ENCODE data around the gene FAM200C. TPM values are rescaled to one million over a fixed set of nuclear protein-coding genes. Genes with fewer than 3 reads are reported as not detected.

Gene FAM200C
- total and polyA plus RNA-seq, 2 of the 13 experiments (the other 11 are each of a cell fraction or from before 2014, with no cell fraction given): 3.2 to 4.7 TPM

DNA sequence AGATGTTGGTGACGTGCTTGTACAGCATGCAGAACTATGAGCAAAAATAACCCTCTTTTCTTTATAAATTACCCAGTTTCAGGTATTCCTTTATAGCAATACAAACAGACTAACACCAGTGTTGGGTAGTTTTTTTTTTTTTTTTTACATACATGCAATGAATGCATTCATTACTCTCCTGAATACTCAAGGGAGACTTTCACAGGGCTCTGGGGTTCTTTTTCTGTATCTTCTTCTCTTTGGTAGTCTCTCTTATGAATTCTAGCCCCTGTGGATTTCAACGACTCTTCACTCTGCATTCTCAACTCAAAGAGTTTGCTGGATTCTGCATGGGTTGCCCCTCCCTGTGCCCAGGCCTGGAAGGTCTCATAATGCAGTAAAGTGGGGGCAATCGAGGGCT lies 49.6 kb upstream of the FAM200C start:
- Histone ChIP-seq H2AFZ (ENCODE audit: low read length) (no peak overlapping the region), H3K27me3 (ENCODE audit: control insufficient read depth in 1 of 2, insufficient read depth in 2 of 2, low read length in 2 of 2) (peaks cover 0 to 8% of the 10 kb centered on the region in 2 experiments; a peak in 3 of 5 replicates), H4K20me1 (ENCODE audit: insufficient read depth, low read length) (no peaks in the 10 kb centered on the region), H3K9me3 (ENCODE audit: low read length) (no peaks in the 10 kb centered on the region), H3K4me1 (ENCODE audit: insufficient read depth, low read length) (peaks cover 7% of the 10 kb centered on the region), H3K4me3 (replicated peaks in 1 of 3; ENCODE audit: insufficient read depth in 1 of 3, low read depth in 2 of 3, low read length in 3 of 3) (no peak overlapping the region), H3K27ac (ENCODE audit: extremely low read length, insufficient read depth, low read length) (no peak overlapping the region), H3K36me3 (replicated peaks in 1 of 2; ENCODE audit: control insufficient read depth in 1 of 2, insufficient read depth in 2 of 2, low read length in 2 of 2) (no peaks in the 10 kb centered on the region), H3K9ac (ENCODE audit: insufficient read depth, low read depth, low read length) (no peak overlapping the region), H3K4me2 (ENCODE audit: low read depth, low read length) (no peak overlapping the region), H3K79me2 (ENCODE audit: insufficient read depth, low read length) (no peaks in the 10 kb centered on the region)
- no peak for ATAC-seq
- CTCF ChIA-PET (ENCODE audit: low intra/inter-chr PET ratio, low total read pairs): no interaction called here
- FAIRE-seq: no peak
- WGBS (ENCODE audit: low lambda C conversion rate): 25% methylated on average over 3 of the region's 3 CpGs
- POLR2A ChIA-PET: no interaction called here
- intact Hi-C loops (cut with micrococcal nuclease; ENCODE audit: unreplicated experiment) (no loop called here), in situ Hi-C loops (cut with HindIII; ENCODE audit: extremely low pct_ligation_motif_present, low pct_unique_long_range_greater_than_20kb) (no loop called here)
- no TSS peak for BruUV-seq (replicated peaks)
- TF ChIP-seq MAFG (CRISPR knock-in tag; IDR thresholded peaks at IDR 0.05) (no peak), CHCHD3 (CRISPR knock-in tag; IDR thresholded peaks at IDR 0.05) (no peak), ZNF253 (CRISPR knock-in tag; IDR thresholded peaks at IDR 0.05; ENCODE audit: borderline replicate concordance) (no peak), RELA (CRISPR knock-in tag; IDR thresholded peaks at IDR 0.05) (no peak), NFIB (CRISPR knock-in tag; IDR thresholded peaks at IDR 0.05; ENCODE audit: borderline replicate concordance) (no peak), TBL1XR1 (IDR thresholded peaks at IDR 0.05; ENCODE audit: borderline replicate concordance, low read length, partially characterized antibody) (no peak), ZFP36 (IDR thresholded peaks at IDR 0.05; ENCODE audit: borderline replicate concordance, low read depth, low read length, partially characterized antibody) (no peak), ZNF703 (CRISPR knock-in tag; IDR thresholded peaks at IDR 0.05; ENCODE audit: borderline replicate concordance) (no peak), AGO2 (optimal IDR thresholded peaks at IDR 0.05; ENCODE audit: low read depth, low read length) (no peak), FOXP1 (IDR thresholded peaks at IDR 0.05) (no peak), FOXP1 (CRISPR knock-in tag; IDR thresholded peaks at IDR 0.05) (no peak), ZNF607 (CRISPR knock-in tag; IDR thresholded peaks at IDR 0.05; ENCODE audit: borderline replicate concordance) (no peak), NAIF1 (CRISPR knock-in tag; IDR thresholded peaks at IDR 0.05; ENCODE audit: borderline replicate concordance) (no peak), BRD4 (CRISPR knock-in tag; IDR thresholded peaks at IDR 0.05) (no peak), ZNF879 (CRISPR knock-in tag; IDR thresholded peaks at IDR 0.05) (no peak)
- TF ChIP-seq, protein P1, sequence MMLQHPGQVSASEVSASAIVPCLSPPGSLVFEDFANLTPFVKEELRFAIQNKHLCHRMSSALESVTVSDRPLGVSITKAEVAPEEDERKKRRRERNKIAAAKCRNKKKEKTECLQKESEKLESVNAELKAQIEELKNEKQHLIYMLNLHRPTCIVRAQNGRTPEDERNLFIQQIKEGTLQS (CRISPR knock-in tag; IDR thresholded peaks at IDR 0.05): no peak
- TF ChIP-seq, protein P2, sequence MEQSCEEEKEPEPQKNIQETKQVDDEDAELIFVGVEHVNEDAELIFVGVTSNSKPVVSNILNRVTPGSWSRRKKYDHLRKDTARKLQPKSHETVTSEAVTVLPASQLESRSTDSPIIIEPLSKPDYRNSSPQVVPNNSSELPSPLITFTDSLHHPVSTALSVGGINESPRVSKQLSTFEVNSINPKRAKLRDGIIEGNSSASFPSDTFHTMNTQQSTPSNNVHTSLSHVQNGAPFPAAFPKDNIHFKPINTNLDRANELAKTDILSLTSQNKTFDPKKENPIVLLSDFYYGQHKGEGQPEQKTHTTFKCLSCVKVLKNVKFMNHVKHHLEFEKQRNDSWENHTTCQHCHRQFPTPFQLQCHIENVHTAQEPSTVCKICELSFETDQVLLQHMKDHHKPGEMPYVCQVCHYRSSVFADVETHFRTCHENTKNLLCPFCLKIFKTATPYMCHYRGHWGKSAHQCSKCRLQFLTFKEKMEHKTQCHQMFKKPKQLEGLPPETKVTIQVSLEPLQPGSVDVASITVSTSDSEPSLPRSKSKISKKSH (CRISPR knock-in tag; IDR thresholded peaks at IDR 0.05; ENCODE audit: borderline replicate concordance): no peak
- TF ChIP-seq, protein P3, sequence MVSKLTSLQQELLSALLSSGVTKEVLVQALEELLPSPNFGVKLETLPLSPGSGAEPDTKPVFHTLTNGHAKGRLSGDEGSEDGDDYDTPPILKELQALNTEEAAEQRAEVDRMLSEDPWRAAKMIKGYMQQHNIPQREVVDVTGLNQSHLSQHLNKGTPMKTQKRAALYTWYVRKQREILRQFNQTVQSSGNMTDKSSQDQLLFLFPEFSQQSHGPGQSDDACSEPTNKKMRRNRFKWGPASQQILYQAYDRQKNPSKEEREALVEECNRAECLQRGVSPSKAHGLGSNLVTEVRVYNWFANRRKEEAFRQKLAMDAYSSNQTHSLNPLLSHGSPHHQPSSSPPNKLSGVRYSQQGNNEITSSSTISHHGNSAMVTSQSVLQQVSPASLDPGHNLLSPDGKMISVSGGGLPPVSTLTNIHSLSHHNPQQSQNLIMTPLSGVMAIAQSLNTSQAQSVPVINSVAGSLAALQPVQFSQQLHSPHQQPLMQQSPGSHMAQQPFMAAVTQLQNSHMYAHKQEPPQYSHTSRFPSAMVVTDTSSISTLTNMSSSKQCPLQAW (CRISPR knock-in tag; IDR thresholded peaks at IDR 0.05): no peak
- TF ChIP-seq, protein P4, sequence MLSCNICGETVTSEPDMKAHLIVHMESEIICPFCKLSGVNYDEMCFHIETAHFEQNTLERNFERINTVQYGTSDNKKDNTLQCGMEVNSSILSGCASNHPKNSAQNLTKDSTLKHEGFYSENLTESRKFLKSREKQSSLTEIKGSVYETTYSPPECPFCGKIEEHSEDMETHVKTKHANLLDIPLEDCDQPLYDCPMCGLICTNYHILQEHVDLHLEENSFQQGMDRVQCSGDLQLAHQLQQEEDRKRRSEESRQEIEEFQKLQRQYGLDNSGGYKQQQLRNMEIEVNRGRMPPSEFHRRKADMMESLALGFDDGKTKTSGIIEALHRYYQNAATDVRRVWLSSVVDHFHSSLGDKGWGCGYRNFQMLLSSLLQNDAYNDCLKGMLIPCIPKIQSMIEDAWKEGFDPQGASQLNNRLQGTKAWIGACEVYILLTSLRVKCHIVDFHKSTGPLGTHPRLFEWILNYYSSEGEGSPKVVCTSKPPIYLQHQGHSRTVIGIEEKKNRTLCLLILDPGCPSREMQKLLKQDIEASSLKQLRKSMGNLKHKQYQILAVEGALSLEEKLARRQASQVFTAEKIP (CRISPR knock-in tag; IDR thresholded peaks at IDR 0.05; ENCODE audit: borderline replicate concordance): no peak
- no peak for DNase-seq (ENCODE audit: low spot score)

Measured in HepG2 (cell line).